ENCODE results near the gene KCNMB2. TPM values are rescaled to one million over a fixed set of nuclear protein-coding genes. Genes with fewer than 3 reads are reported as not detected.
"Not testable (repeated sequence)": the region's sequence is repeated elsewhere in the genome, so short reads cannot be mapped to it uniquely, and the experiment has no call there.

The KCNMB2 gene
- total RNA-seq (2014; rRNA removed; shearing (Covaris generic)) = not detected in 2 replicates
- polyA plus RNA-seq (2015; cell fraction: cytosol; rRNA removed) = not detected in 2 replicates
- polyA plus RNA-seq (2015; cell fraction: nucleus; rRNA removed) = not detected in 2 replicates

DNA sequence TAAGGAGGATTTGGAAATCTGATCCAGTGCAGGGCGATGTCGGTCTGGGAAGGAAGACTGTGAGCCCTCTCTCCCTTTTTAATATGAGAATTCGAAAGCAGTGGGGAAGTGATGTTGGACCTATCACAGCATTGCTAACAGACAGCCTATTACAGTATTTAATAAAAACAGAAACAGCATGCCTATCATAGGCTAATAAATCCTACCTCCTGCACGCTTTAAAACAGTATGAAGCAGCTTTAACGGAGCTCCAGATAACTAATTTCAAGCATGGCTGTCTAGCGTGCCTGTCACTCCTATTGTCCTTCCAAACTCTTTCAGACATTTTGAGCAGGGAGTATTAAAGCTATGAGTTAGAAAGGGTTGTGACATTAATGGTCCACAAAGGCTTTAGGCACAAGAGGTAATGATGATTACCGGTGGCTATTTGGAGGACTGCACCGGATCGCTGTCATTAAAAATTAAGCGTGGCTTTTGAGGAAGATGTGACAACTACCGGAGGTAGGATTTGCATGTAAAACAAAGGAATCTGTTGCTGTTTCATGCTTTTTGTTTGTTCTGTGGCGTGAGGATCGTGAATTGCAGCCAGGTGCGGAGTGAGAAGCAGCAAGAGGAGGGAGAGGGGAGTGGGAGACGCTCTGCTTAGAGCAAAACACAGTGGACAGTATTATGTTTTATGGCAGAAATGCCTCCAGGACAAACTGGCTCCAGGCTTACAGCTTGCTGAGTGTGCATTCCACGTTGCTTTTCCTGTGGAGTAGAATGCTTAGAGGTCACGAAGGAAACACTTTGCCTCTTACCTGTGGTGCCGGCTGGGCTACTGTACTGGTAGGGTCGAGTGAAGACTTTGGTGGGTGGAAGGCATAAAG is at the start of gene KCNMB2:
Gene KCNMB2 (plus strand): TSS at position 226 of the 869 bp plus-strand sequence.
- DNase-seq (ENCODE audit: low read depth) = no peak

DNA sequence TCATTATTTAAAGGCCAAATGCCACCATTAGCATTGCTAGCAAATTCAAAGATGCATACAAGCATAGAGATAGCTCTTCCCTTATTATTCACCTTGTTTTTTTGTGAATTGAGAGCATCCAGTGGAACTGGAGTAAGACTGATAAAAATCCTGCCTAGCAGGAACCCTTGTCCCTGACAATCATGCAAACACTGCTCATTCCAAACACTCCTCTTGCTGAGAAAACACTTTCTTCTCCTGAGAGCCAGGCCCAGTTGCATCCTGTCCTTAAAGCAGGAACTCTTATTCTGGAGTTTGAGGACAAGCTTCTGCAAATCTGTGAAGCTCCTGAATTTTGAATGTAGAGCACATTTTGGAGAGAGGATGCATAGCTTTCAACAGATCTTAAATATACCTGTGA is 49.3 kb upstream of the KCNMB2 start:
- no peak for DNase-seq (ENCODE audit: low read depth)

DNA sequence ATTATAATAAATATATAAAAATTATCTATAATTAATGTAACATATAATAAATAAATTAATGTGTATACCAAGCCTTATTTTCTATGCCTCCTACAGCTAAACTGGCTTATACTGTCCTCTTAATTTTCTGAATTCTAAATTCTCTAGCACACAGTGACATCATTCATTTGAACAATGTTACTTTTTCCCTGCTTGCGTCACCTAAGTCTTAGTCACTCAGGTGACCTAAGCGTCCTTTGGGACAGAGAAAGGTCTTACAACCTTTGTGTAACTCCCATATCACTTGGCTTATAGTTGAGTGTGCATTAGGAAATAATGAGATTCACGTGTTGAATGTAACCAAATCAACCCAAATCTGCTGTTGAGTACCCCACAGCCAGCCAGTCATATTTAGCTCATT is 48.5 kb upstream of the KCNMB2 start:
- DNase-seq (ENCODE audit: low read depth) = no peak

DNA sequence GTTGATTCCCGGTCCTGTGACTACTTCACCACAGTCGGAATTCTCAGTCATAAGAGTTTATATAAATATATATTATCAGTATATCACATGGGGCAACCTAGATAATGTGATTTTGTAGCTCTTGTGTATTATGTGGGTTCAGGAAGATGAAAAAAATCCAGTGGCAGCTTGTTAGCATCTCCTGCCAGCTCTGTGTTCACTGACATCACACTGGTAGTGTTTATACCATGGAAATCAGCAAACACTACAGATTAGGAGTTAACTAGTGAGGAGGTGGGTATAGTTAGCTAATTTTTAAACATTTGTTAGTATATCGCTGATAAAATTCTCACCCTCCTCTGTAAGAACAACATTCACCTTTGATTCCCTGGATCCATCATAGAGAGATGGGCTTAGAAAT is 44.5 kb upstream of the KCNMB2 start:
- no peak for DNase-seq (ENCODE audit: low read depth)

DNA sequence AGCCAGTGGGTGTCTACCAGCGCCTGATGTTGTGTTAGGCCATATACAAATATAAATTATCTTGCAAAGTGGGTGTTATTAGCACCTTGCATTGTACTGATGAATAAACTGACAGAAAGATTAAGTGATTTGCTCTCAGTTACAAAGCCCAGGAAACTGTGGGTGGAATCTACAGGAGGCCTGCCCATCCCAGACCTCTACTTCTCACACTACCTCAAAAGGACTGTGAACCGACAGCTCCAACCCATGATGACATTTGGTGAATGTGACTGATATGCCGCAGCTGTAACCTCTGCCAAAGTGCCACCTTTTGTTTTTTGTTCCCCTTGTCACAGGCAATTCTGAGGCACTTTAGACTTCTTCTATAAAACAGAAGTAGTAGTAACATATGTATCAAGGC is 43.7 kb upstream of the KCNMB2 start:
- no peak for DNase-seq (ENCODE audit: low read depth)

DNA sequence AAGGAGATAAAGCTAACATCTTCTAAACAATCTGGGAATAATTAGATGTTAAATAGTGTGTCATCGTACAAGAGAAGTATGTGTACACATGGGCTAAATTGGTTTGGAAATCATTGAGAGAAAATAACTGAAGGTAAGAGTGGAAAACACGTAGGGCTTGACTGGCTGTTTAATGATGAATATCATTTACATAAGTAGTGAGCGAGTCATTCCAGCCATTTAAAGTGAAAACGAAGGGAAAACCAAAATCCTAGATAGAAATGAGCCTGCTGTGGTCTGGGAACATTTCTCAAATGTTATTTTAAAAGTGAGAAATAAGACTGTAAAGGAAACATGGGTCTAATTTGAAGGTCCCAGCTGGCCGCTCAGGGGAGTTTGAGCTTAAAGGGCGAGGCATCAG is 41.9 kb upstream of the KCNMB2 start:
- no peak for DNase-seq (ENCODE audit: low read depth)

DNA sequence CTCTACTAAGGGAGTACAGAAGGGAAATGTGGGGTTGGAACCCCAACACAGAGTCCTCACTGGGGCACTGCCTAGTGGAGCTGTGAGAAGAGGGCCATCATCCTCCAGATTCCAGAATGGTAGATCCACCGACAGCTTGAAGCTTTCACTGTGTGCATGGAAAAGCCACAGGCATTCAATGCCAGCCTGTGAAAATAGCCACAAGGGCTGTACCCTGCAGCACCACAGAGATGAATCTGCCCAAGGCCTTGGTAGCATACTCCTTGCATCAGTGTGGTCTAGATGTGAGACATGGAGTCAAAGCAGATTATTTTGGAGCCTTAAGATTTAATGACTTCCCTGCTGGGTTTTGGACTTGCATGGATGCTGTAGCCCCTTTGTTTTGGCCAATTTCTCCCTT is 39.3 kb upstream of the KCNMB2 start:
- no peak for DNase-seq (ENCODE audit: low read depth)

DNA sequence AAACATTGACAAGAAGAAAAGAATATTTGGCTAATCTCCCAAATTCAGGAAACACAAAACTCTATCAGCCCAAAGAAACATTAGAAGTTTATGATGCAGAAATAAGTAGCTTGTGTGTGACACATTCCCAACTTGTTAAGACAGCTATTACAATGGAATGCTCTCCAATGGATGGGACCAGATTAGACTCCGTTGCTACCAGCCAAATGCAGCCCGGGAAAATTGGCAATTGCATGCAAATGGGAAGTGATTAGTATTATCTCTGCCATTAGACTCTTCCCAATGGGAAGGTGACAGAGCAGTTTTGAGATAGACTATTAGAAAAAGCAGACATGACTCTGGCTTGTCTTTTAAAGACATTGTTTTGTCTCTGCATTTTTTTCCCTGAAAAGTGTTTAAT is 37.4 kb upstream of the KCNMB2 start:
- no peak for DNase-seq (ENCODE audit: low read depth)

DNA sequence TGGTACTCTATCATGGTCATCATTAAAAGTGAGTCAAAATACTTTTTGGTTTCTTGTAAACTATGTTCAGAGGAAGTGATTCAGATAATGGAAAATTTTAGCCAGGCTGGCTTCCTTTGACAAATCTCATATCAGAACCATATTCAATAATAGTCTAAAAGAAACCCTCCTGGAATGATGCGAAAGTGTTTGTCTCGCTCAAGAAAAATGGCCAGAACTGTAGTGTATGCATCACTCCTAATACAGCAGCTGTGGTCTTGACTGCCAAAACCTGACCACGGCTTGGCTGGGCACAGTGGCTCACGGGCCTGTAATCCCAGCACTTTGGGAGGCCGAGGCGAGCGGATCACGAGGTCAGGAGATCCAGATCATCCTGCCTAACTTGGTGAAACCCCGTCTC is 35.6 kb upstream of the KCNMB2 start:
- DNase-seq (ENCODE audit: low read depth) = peak; percentile 36

DNA sequence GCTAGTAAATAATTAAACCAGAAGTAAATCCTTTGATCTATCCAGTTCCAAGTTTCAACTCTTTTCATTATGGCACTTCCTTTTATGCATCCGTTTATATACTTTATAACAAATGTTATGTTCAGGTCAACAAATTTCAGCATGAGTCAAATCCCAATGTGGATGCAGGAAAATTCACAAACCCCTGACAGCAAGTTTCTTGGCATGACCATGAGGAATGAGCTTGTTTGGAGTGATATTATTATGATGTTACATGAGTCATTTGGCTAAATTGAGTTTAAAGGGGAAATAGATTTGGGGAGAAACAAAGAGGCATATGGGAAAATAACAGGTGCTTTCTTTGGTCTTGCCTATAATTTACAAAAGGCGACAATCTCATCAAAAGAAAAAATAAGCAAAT is 32.1 kb upstream of the KCNMB2 start:
- no peak for DNase-seq (ENCODE audit: low read depth)

DNA sequence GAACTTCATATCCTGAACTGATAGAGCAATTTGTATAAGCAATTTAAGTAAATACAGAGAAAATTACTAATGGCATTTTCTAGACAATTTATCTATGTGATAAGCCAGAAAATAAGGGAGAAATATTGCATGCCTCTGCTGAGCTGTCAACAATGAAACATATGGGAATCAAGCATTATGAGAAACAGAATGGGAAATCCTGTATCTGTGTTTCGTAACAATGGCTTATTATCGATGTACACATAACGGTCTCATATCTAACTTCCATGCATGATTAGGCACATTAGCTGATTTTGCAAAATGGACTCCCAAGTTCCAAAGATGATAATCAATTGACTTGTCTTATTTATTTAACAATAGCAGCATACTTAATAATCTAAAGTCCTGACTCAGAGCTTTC is 30.4 kb upstream of the KCNMB2 start:
- DNase-seq (ENCODE audit: low read depth) = no peak

DNA sequence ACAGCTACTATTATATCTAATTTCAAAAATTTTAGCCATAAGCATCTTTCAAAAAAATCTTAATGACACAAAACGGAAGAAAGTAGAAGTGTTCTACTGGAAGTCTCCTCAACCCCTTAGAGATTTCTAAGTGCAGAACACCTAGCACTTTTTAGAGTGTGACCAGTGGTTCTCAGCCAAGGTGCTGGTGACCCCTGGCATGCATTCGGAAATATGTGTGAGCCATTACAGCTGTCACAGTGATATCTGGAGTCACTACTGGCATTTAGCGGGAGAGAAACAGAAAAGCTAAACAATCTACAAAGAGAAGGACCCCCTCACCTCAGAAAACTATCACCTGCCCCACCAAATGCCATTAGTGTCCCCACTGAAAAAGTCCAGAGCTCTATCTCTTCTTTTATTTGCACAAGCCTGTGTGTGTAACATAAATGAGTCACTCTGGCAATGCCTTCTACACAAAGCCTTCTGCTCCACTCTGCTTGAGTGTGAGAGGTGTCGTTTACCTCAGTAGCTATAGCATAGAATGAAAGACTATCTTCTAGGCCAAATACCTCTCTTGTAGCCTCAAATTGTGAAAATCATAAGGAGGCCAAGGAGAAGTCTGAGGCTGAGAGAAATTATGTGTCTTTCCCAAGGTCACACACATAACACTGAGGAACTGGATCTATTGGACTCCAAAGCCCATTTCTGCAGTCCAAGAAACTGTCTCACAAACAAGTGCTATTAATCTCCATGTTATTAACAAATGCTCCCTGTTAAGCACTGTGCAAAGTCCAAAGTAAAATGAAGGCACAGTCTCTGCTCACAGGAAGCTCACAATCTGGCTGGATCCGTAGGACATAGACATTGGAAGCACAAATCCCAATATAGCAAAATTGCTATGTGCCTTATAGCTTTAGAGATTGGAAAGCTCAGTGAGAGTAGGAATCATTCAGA is 28.5 kb upstream of the KCNMB2 start:
- no peak for DNase-seq (ENCODE audit: low read depth)

DNA sequence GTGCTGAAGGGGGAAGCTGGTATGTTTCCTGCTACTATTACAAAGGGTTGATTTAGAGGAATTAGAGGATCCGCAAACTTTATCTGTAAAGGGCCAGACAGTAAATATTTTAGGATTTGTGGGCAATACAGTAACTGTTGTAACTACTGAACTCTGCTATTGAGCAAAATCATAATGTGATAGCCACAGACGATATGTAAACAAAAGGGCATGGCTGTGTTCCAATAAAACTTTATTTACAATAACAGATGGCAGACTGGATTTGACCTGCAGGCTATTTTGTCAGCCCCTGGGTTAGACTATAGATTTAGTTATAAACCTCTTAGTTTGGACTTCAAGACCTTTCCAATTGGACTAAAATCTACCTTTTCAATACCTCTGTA is 27.8 kb upstream of the KCNMB2 start:
- no peak for DNase-seq (ENCODE audit: low read depth)

DNA sequence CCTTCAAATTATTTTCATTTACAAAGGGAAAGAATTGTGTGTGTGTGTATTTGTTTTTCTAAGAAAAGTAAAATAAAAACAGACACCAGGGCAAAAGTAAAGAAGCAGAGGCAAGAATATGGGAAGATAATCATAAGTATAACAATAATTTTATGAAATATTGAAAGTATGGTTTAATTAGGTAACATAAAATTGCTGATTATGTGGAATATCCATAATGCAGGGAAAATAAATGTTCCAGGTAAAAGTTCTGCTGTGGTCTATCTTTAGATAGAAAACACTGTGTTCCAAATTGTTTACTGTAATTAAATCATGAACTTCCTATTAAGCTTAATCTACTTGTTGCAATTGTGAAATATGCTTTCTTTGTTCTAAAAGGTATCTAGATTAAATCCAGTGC is 25.7 kb upstream of the KCNMB2 start:
- DNase-seq (ENCODE audit: low read depth) = no peak

DNA sequence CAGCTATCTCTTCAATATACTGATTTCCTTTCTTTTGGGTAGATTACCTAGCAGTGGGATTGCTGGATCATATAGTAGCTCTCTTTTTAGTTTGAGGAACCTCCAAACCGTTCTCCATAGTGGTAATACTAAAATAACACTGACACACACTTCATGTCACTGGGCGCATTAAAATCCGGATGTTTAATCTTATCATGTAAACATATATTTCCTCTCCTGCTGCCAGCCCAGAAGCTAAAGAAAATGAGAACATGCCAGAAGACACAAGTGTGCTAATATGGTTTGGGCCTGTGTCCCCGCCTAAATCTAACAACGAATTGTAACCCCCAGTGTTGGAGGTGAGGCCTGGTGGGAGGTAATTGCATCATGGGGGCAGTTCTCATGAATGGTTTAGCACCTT is 23.6 kb upstream of the KCNMB2 start:
- no peak for DNase-seq (ENCODE audit: low read depth)

DNA sequence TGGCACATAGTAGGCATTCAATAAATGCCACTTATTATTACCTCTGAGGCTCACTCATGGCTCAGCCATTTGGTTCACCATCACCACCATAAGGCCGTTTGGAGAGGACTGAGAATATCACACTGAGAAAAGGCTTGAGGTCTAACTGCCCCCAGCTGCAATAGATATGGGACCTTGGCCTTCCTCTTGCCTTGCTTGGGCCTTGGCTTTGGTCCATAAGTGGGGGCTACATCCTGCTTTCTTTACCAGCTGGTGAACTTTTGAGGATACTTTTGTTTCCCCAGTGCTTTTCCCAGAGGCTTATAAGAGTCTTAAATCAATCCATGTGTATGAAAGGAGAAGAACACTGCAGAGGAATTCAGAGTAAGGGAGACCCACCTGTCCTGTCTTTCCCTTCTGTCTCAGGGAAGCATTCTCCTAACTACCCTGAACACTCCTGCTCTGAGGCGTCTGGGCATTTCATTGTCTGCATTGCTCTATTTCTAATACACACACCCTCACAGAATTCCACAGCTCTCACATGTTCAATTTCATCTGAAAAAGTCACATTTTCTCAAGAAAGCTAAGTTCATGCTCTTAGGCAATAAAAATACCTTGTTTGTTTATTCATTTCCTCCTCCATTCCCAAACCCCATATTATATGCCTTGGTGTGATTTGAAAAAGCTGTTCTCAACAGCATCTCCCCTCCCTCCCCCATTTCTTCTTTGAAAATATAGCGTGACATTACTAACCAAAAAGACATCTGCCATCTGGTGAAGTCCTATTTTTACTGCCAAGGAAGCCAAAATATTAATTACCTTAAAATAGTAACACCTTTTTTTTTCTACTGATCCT is 22.5 kb upstream of the KCNMB2 start:
- no peak for DNase-seq (ENCODE audit: low read depth)

DNA sequence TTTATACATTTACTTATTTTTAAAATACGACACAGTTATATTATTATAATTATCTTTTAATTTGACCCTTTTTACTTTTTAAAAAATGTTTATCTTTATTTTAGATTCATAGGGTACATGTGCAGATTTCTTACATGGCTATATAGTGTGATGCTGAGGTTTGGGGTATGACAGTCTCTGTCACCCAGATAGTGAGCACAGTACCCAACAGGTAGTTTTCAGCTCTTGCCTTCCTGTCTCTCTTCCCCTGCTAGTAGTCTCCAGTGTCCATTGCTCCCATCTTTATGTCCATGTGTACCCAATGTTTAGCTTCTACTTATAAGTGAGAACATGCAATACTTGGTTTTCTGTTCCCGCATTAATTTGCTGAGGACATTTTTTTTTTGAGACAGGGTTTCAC is 21.8 kb upstream of the KCNMB2 start:
- DNase-seq (ENCODE audit: low read depth) = no peak

DNA sequence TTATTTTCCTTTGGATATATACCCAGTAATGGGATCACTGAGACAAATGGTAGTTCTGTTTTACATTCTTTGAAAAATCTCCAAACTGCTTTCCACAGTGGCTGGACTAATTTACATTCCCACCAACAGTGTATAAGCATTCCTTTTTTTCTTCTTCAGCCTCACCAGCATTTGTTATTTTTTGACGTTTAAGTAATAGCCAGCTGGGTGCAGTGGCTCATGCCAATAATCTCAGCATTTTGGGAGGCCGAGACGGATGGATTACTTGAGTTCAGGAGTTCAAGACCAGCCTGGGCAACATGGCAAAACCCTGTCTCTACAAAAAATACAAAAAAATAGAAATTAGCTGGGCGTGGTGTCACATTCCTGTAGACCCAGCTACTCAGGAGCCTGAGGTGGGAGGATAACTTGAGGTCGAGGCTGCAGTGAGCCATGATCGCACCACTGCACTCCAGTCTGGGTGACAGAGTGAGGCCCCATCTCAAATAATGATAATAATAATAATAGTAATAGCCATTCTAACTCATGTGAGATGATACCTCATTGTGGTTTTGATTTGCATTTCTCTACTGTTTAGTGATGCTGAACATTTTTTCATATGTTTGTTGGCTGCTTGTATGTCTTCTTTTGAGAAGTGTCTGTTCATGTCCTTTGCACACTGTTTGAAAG is 21.0 kb upstream of the KCNMB2 start:
- DNase-seq (ENCODE audit: low read depth) = not testable (repeated sequence)

DNA sequence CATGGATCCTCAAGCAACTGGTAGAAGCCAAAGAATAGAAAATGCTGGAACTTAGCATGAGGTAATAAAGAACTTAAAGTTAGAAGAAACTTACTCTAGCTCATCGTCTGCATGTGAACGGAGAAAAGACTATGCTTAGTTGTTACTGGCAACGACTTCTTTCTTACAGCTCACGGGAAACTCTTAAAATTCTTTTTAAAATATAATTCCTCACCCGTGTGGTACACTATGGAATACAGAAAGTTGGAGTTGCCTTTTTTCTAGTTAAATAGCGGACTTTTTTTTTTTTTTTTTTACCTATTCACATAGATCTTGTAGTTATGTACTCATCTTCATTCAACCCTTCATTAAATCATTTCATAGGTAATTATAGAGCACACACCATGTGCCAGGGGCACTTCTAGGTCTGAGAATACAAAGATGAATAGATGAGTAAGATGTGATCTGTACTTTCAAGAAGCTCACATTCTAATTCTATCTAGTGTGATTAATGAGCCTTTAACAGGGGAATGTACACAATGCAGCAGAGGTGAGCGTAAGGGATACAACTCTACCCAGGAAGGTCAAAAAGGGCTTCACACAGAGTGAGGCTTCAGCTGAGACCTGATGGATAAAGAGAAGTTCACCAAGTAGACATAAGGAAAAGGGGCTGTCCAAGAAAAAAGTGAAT is 18.4 kb upstream of the KCNMB2 start:
- no peak for DNase-seq (ENCODE audit: low read depth)

Data from HT1080 (cell line).